NCI-H1417 (cell line): ENCODE measurements around the gene TRRAP.
"Not testable (repeated sequence)": the region's sequence is repeated elsewhere in the genome, so short reads cannot be mapped to it uniquely, and the experiment has no call there.

Source experiments
- DNase-seq, 3 experiments: peaks; one replicate each; lab custom pipeline; 2025; lab: John Stamatoyannopoulos, UW

TRRAP gene

GRCh38 chr7:98878365-98879197 is at the start of gene TRRAP:
TRRAP (plus strand) TSS chr7:98878532; CDS start chr7:98881151, 2,619 bp downstream.
- DNase-seq = peak; percentile 74 to 89 (median 84)

- DNase-seq = no peak
Measured at GRCh38 chr7:98830972-98831548, 47.3 kb upstream of the TRRAP start.

GRCh38 chr7:98831641-98832221 is 46.6 kb upstream of the TRRAP start:
- DNase-seq = peak in 1 of 3 experiments; percentile 11

GRCh38 chr7:98833022-98833421 is 45.3 kb upstream of the TRRAP start:
- no peak for DNase-seq

- no peak for DNase-seq
Measured at GRCh38 chr7:98834949-98835348, 43.4 kb upstream of the TRRAP start.

- peak; percentile 55 to 83 (median 66) for DNase-seq
Measured at GRCh38 chr7:98836811-98837629, 41.3 kb upstream of the TRRAP start.

GRCh38 chr7:98837630-98837972 is 40.7 kb upstream of the TRRAP start:
- DNase-seq = no peak

- DNase-seq = no peak
Measured at GRCh38 chr7:98840096-98840495, 38.2 kb upstream of the TRRAP start.

GRCh38 chr7:98840722-98841121 is 37.6 kb upstream of the TRRAP start:
- no peak for DNase-seq

GRCh38 chr7:98841179-98841997 is 36.9 kb upstream of the TRRAP start:
- DNase-seq = peak; percentile 37 to 73 (median 58)

- DNase-seq = not testable (repeated sequence)
Measured at GRCh38 chr7:98842552-98842951, 35.8 kb upstream of the TRRAP start.

- DNase-seq = no peak
Measured at GRCh38 chr7:98848918-98849317, 29.4 kb upstream of the TRRAP start.

- DNase-seq = no peak
Measured at GRCh38 chr7:98852826-98853225, 25.5 kb upstream of the TRRAP start.

GRCh38 chr7:98855610-98856422 is 22.5 kb upstream of the TRRAP start:
- no peak for DNase-seq

GRCh38 chr7:98860071-98860470 is 18.3 kb upstream of the TRRAP start:
- DNase-seq = no peak

- no peak for DNase-seq
Measured at GRCh38 chr7:98862203-98862602, 16.1 kb upstream of the TRRAP start.

- DNase-seq = no peak
Measured at GRCh38 chr7:98862716-98863420, 15.5 kb upstream of the TRRAP start.

GRCh38 chr7:98863601-98864000 is 14.7 kb upstream of the TRRAP start:
- no peak for DNase-seq

- no peak for DNase-seq
Measured at GRCh38 chr7:98864731-98865453, 13.4 kb upstream of the TRRAP start.
